OCI-LY1 (cell line): ENCODE data around the gene TIMM23.

Source experiments
- H2AFZ ChIP-seq: fragments of 200-600 bp; sonication (generic), shearing (Covaris generic); 2 replicates; pipeline ENCODE4 v1.6.0; 2014; ENCODE audit warnings: antibody characterized with exemption, mild to moderate bottlenecking, low read length
- H3F3A ChIP-seq: fragments of 200-600 bp; sonication (generic), shearing (Covaris generic); 2 replicates; pipeline ENCODE4 v1.6.0; 2014; ENCODE audit warnings: mild to moderate bottlenecking, antibody characterized with exemption, low read length, moderate library complexity; ENCODE audit not compliant: insufficient read depth
- H3K27ac ChIP-seq: fragments of 200-600 bp; sonication (generic); 2 replicates; pipeline ENCODE4 v1.5.1; 2014; ENCODE audit warnings: low read length, mixed run types, mild to moderate bottlenecking, low read depth; ENCODE audit not compliant: poor library complexity, severe bottlenecking
- H3K27me3 ChIP-seq: fragments of 200-600 bp; sonication (generic); 2 replicates; pipeline ENCODE4 v1.6.0; 2014; ENCODE audit warnings: antibody characterized with exemption, mild to moderate bottlenecking, low read length, moderate library complexity; ENCODE audit not compliant: insufficient read depth
- H3K36me3 ChIP-seq: fragments of 200-600 bp; sonication (generic); 2 replicates; pipeline ENCODE4 v1.6.1; 2014; ENCODE audit warnings: mild to moderate bottlenecking, antibody characterized with exemption, low read length, moderate library complexity, mixed read lengths; ENCODE audit not compliant: insufficient read depth
- H3K4me1 ChIP-seq: fragments of 200-600 bp; sonication (generic); 2 replicates; pipeline ENCODE4 v1.5.1; 2014; ENCODE audit warnings: mild to moderate bottlenecking, low read length, moderate library complexity; ENCODE audit not compliant: insufficient read depth, severe bottlenecking
- H3K4me2 ChIP-seq: fragments of 200-600 bp; sonication (generic), shearing (Covaris generic); 2 replicates; pipeline ENCODE4 v1.6.1; 2014; ENCODE audit warnings: low read length
- H3K4me3 ChIP-seq: fragments of 200-600 bp; sonication (generic); 2 replicates; pipeline ENCODE4 v1.5.1; 2014; ENCODE audit warnings: low read length, low read depth, mild to moderate bottlenecking, mixed read lengths; ENCODE audit not compliant: poor library complexity, severe bottlenecking
- H3K79me2 ChIP-seq: fragments of 200-600 bp; shearing (Covaris generic); 2 replicates; pipeline ENCODE4 v1.6.1; 2016; ENCODE audit warnings: mixed run types, low read length, mixed read lengths; ENCODE audit not compliant: insufficient read depth
- H3K9ac ChIP-seq: fragments of 200-600 bp; sonication (generic), shearing (Covaris generic); 2 replicates; pipeline ENCODE4 v1.6.1; 2014; ENCODE audit warnings: mild to moderate bottlenecking, low read length, mixed read lengths
- H3K9me2 ChIP-seq: fragments of 200-600 bp; sonication (generic), shearing (Covaris generic); 2 replicates; pipeline ENCODE4 v1.6.1; 2014; ENCODE audit warnings: low read depth, mild to moderate bottlenecking, low read length, mixed read lengths
- H3K9me3 ChIP-seq: fragments of 200-600 bp; shearing (Covaris generic); 2 replicates; pipeline ENCODE4 v1.6.1; 2014; ENCODE audit warnings: low read length, mixed read lengths
- H4K20me1 ChIP-seq: fragments of 200-600 bp; sonication (generic), shearing (Covaris generic); 2 replicates; pipeline ENCODE4 v1.6.0; 2016; ENCODE audit warnings: mild to moderate bottlenecking, low read length; ENCODE audit not compliant: insufficient read depth
- CTCF ChIP-seq: fragments of 200-600 bp; sonication (generic), shearing (Covaris generic); IDR thresholded peaks from 2 replicates; pipeline ENCODE4 v1.5.1; 2017; ENCODE audit warnings: mild to moderate bottlenecking, antibody characterized with exemption, low read length, moderate library complexity, mixed read lengths
- EZH2 ChIP-seq: fragments of 200-600 bp; sonication (generic), shearing (Covaris generic); IDR thresholded peaks from 2 replicates; pipeline ENCODE4 v1.8.0; 2017; ENCODE audit warnings: borderline replicate concordance, mixed run types, mild to moderate bottlenecking, antibody characterized with exemption, low read length, moderate library complexity, mixed read lengths

Gene TIMM23

GRCh38 chr10:46019177-46019528, 46.9 kb downstream of the TIMM23 start:
- no peaks in the 10 kb centered on the region for H3F3A ChIP-seq
- H3K4me2 ChIP-seq, result peak overlapping the region; percentile 69; the same call in 1 of the 2 replicates
- peaks cover 82% of the 10 kb centered on the region for H3K79me2 ChIP-seq
- TF ChIP-seq CTCF (no peak), EZH2 (no peak)
- H3K4me3 ChIP-seq, result peak overlapping the region; percentile 16
- H3K9me3 ChIP-seq, result no peaks in the 10 kb centered on the region
- H2AFZ ChIP-seq, result no peak overlapping the region
- peak overlapping the region; percentile 11; the same call in 1 of the 2 replicates for H3K9ac ChIP-seq
- H3K4me1 ChIP-seq, result peaks cover 51% of the 10 kb centered on the region
- H3K36me3 ChIP-seq, result peaks cover 30% of the 10 kb centered on the region
- H3K27ac ChIP-seq, result peak overlapping the region; percentile 90
- H4K20me1 ChIP-seq, result no peaks in the 10 kb centered on the region
- H3K9me2 ChIP-seq, result no peaks in the 10 kb centered on the region
- H3K27me3 ChIP-seq, result no peaks in the 10 kb centered on the region

DNA sequence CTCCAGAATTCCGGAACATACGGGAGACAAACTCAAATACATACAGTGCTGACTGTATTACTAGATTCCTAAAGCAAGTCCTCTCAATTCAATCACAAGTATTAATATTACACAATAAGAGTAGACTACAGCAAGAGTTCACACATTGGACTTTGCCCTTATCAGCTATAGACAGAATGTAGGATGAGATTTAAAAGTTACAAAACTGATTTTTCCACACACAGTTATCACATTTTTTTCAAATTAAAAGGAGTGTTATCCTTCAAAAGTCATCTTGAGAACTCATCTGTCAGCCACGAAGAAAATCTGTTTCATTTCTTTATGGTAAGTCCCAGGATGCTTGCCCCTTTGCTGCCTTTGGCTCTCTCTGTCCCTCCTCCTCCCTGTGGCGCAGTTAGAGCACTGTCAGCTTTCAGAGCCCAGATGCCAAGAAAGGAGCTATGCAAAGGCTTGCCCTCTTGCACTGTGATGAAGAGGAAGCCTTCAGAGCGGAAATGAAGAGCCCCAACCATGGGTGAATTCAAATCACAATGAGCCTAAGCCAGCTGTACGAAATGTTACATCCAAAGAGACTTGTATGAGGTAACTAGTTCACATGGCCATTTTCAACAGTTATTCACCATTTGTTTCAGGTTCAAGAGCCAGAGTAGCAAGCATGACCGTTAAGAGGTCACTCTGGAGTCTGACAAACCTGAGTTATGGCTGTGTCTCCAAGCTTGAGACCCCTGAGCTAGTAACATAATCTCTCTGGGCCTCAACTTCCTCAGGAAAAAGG, 47.5 kb downstream of the TIMM23 start:
- H4K20me1 ChIP-seq, result no peaks in the 10 kb centered on the region; the same call in 1 of the 2 replicates
- H2AFZ ChIP-seq, result no peak overlapping the region
- peaks cover 88% of the 10 kb centered on the region for H3K79me2 ChIP-seq
- peaks cover 24% of the 10 kb centered on the region for H3K36me3 ChIP-seq
- H3K9me2 ChIP-seq, result no peaks in the 10 kb centered on the region
- H3K27ac ChIP-seq, result peak overlapping the region; percentile 90
- no peaks in the 10 kb centered on the region for H3F3A ChIP-seq
- H3K9ac ChIP-seq, result peak overlapping the region; percentile 41
- peak overlapping the region; percentile 69 for H3K4me2 ChIP-seq
- H3K27me3 ChIP-seq, result no peaks in the 10 kb centered on the region
- peak overlapping the region; percentile 40 for H3K4me3 ChIP-seq
- H3K4me1 ChIP-seq, result peaks cover 52% of the 10 kb centered on the region
- no peak; the same call in 1 of the 2 replicates for TF ChIP-seq CTCF
- TF ChIP-seq EZH2, result no peak
- no peaks in the 10 kb centered on the region for H3K9me3 ChIP-seq

- peaks cover 52% of the 10 kb centered on the region for H3K4me1 ChIP-seq
- H3K9me3 ChIP-seq, result no peaks in the 10 kb centered on the region
- H3K79me2 ChIP-seq, result peaks cover 94% of the 10 kb centered on the region
- H3K36me3 ChIP-seq, result peaks cover 19% of the 10 kb centered on the region; the same call in 1 of the 2 replicates
- H3K27ac ChIP-seq, result peak overlapping the region; percentile 90
- peak overlapping the region; percentile 69 for H3K4me2 ChIP-seq
- H4K20me1 ChIP-seq, result no peaks in the 10 kb centered on the region; the same call in 1 of the 2 replicates
- H3K4me3 ChIP-seq, result peak overlapping the region; percentile 40
- no peaks in the 10 kb centered on the region for H3K9me2 ChIP-seq
- no peak overlapping the region for H2AFZ ChIP-seq
- no peaks in the 10 kb centered on the region for H3K27me3 ChIP-seq
- TF ChIP-seq EZH2 (no peak), CTCF (no peak)
- no peaks in the 10 kb centered on the region for H3F3A ChIP-seq
- H3K9ac ChIP-seq, result peak overlapping the region; percentile 41
Measured at GRCh38 chr10:46020344-46020657, 48.0 kb downstream of the TIMM23 start.
